HG03460 (cell line): ENCODE results near the gene CLIC2.
"Not testable (repeated sequence)": the region's sequence is repeated elsewhere in the genome, so short reads cannot be mapped to it uniquely, and the experiment has no call there.

Source experiments
- ATAC-seq: cut with Tn5 transposase; IDR thresholded peaks from one replicate; pipeline ENCODE4 v1.9.1; 2021; ENCODE audit not compliant: unreplicated experiment

The CLIC2 gene

DNA sequence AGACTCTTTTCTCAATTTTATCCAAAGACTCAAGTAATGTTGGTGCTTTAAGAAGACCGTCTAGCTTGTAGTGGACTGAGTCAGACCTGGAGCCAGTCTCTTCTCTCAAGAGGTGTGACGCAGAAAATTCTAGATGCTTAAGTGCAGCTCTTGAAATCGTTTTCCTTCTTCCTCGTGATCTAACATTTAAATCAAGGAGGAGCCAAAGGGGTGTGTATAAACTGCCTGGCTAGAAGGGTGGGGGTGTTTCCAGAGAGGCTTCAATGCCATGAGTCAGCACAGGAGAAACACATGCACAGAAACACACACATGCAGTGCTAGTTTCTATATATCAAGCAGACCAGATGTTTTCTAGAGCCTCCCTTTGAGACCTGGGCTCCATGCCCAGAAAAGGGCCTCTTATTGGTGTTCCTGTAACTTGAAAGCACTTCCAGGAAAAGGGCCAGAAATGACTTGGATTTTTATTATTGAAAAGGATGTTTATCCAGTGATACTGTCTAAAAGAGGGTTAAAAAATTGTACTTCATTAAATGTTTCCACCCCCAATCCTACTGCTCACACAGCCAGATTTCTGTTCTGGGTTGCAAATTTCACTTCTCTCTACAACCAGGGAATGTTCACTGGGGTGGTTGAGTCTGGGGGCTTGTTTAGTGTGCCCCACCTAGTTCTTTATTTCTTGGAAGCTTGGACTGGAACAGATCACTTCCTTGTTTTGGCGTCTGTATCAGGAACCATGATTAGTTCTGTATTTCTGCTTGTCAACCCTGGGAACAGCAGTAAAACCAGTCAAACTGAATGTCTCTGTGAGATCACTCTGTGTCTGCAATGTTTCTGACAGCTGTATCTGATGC is at the start of gene CLIC2:
CLIC2 (minus strand) TSS at position 129 of the 851 bp plus-strand sequence. CDS start 187 bp downstream, outside the sequence.
- ATAC-seq = peak; percentile 73

DNA sequence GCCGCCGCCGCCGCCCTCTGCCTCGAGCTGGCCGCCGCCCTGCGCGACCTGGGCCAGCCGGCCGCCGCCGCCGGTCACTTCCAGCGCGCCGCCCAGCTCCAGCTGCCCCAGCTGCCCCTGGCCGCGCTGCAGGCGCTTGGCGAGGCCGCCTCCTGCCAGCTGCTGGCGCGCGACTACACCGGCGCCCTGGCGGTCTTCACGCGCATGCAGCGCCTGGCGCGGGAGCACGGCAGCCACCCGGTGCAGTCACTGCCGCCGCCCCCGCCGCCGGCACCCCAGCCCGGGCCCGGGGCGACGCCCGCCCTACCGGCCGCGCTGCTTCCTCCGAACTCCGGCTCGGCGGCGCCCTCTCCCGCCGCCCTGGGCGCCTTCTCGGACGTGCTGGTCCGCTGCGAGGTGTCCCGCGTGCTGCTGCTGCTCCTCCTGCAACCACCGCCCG is 48.1 kb upstream of the CLIC2 start:
- peak; percentile 47 for ATAC-seq

DNA sequence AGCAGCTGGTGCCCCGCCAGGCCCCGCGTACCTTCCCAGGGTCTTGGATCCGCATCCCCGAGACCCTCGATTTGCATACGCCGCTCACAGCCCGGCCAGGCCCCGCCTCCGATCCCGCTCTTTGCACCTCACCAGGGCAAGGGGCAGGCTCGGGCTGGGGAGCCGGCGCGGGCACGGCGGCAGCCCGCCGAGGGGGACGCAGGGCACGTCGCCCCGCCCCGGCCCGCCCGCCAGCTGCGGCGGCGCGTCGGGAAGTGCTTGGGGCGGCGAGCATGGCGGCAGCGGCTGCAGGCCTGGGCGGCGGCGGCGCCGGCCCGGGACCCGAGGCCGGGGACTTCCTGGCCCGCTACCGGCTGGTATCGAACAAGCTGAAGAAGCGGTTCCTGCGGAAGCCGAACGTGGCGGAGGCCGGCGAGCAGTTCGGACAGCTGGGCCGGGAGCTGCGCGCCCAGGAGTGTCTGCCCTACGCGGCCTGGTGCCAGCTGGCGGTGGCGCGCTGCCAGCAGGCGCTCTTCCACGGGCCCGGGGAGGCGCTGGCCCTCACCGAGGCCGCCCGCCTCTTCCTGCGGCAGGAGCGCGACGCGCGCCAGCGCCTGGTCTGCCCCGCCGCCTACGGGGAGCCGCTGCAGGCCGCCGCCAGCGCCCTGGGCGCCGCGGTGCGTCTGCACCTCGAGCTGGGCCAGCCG is 47.6 kb upstream of the CLIC2 start, which contains the start of gene F8A2:
F8A2 (plus strand) TSS at position 253 of the 686 bp plus-strand sequence; CDS start at position 273, 20 bp downstream.
- ATAC-seq = peak; percentile 83

DNA sequence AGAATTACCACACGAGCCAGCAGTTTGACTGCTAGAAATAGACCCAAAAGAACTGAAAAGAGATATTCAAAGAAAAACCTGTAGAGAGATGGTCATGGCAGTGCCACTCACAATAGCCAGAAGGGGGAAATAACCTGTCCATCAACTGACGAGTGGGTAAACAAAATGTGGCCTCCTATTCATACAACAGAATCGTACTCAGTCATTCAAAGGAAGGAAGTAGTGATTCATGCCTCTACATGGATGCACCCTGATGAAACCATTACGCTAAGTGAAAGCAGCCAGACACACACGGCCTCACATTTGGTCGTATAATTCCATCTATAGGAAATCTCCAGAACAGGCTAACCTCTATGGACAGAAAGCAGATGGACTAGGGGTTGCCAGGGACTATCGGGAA is 45.4 kb upstream of the CLIC2 start:
- ATAC-seq = not testable (repeated sequence)

DNA sequence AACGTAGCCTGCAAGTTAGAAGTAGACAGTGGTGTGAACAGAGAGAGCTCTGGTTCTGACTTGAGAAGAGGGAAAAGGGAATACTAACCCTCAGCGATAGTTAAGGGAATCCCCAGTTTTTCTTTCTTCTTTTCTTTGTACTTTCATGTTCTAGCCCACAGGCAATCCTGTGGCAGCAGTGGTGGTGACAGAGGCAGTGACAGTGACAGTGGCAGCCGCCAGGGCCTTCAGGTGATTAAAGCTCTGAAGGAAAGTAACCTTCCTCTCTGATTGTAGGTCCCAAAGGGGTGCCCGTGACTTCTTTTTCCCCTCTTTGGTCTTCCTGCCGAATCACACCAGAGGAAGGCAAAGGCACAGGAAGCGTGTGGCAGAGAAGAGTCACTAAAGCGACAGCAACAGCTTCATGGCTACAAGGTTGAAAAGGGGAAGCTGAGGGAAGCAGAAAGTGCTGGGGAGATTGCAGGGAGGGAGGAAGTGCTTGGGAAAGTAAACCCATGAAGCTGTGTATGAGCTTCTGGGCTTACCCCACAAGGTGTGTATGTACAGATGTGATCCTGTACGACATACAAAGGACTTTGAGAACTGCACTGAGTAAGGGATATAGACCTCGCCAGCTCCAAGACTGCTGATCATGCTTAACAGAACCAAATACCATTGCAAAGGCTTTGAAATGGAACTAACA is 39.5 kb upstream of the CLIC2 start:
- not testable (repeated sequence) for ATAC-seq

DNA sequence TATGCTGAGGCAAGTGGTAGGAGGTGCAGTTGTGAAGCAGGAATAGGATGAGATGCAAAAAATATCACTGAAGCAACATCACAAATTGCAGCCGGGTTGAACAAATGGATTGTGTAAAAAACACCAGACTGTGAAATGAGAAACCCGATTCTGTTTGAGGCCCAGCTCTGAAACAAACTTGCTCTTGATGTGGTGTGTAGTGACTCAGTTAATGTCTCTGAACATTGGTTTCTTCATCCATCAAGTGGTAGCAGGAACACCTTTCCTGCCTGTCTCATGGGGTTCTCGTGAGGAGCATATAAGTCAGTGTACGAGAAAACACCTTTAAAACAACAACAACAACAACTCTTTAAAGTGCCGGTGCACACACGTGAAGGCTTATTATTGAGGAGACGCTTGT is 29.3 kb upstream of the CLIC2 start:
- not testable (repeated sequence) for ATAC-seq

DNA sequence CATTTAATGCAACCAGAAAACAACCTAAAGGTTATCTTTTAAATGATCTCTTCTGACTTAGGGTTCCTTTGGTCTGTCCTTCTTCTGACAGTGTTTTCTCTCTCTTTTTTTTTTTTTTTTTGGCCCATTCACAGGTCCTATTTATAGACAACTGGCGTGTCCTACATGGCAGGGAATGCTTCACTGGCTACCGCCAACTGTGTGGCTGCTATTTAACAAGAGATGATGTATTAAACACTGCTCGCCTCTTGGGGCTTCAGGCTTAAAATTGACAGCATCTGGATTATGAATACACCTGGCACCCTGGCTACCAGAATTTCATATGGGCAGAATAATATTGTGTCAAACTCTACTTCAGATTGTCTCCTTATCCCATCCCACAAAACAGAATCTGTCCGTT is 15.0 kb upstream of the CLIC2 start:
- ATAC-seq = not testable (repeated sequence)

DNA sequence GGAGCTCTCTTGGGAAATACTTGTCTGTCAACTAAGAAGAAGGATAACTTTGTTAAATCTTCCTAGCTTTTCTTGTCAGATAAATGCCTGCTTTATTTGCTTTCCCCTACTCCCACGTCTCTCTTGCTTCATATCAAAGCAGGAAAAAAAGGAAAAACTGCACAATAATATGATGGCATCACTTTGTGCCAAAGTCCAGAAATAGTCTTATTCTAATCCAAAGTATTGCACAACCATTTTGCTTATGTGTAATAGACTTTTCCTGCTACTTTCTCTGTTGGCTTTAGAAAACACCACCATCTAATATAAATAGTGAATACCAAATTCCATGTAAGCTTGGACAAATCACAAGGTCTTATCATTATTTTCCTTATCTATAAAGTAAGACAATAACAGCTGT is 11.3 kb upstream of the CLIC2 start:
- ATAC-seq = not testable (repeated sequence)

DNA sequence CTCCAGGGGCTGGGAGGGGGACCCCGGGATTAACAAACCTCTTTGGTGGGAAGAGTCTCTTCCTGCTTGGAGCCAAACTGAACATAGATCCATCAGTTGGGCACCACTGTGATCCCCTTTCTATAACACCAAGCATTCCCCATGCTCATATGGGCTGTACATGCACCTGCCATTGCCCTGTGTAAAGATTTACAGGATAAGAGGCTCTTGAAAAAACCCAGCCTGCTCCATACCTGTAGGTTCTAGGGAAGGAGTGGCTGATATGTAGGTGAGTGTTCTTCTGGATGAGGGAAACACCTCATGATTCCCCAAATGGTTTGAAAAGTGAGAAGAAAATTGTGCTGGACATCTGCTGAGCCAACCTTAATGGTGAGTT is 911 bp upstream of the CLIC2 start:
- ATAC-seq = not testable (repeated sequence)

DNA sequence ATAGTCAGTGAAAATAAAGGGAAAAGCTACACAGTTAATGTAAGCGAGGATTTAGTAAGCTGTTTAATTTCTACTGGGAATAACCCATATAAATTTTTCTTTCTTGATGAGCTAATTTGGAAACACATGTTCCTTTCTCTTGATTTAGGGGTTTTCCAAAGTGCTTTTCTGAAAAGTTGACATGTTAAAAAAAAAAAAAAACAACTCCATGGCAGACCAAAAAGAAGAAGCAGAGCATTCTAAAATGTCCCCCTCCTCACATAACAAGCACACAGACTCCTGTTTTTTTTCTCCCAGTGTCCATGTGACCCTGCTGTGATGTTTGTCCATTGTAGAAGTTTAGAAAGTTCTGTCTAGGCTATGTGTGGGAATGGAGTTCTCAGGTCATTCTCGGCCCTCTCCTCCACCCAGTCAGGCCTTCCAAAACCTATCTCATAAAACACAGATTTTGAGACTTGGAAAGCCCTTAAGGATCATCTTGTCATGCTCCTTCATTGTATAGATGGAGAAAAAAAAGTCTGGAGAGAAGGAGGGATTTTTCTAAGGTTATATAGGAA is 792 bp downstream of the CLIC2 start:
- no peak for ATAC-seq

DNA sequence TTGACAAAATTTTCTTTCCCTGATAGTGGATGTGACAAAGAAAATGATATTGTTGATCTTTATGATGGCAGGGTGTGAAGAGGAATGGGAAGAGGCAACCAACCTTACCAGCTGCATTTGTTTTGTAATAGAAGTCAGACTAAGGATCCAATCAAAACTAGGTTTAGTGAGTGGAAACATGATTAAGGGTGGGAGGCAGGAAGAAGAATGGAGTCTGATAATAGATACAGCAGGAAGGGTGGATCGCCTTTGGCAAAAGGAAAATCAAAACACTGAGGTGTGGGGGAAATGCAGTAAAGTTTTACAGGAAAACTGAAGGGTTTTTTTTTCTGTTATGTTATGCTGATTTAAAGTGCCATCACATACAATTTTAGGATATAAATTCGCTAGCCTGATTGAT is 3.4 kb downstream of the CLIC2 start:
- ATAC-seq = no peak

DNA sequence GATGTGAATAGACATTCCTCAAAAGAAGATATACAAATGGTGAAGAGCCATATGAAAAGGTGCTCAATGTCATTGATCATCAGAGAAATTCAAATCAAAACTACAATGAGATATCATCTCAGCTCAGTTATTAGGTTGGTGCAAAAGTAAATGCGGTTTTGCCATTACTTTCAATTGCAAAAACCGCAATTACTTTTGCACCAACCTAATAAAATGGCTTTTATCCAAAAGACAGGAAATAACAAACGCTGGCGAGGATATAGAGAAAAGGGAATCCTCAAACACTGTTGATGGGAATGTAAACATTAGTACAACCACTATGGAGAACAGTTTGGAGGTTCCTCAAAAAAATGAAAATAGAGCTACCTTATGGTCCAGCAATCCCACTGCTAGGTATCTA is 5.1 kb downstream of the CLIC2 start:
- ATAC-seq = no peak

DNA sequence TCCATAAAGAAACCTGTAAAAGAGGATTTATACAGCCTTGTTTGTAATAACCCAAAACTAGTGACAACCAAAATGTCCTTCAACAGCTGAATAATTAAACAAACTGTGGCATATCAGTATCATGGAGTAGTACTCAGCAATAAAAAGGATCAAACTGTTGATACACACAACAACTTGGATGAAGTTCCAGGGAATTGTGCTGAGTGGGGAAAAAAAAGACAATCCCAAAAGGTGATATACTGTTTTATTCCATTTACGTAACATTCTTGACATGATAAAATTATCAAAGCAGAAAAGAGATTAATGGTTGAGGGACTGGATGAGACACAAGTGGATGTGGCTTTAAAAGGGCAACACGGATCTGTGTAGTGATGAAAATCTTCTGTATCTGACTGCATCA is 7.8 kb downstream of the CLIC2 start:
- ATAC-seq = no peak

DNA sequence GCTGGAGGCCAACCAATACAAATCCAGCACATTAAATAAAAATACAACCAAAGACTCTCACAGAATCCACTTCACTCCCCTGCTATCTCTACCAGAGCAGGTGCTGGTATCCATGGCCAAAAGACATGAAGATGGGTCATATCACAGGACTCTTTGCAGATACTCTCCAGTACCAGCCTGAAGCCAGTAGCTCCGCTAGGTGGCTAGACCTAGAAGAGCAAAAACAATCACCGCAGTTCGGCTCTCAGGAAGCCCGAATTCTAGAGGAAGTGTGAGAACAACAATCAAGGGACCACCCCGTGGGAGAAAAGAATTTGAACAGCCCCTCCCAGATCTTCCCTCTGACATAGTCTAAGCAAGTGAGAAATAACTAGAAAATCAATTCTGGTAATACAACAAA is 20.2 kb downstream of the CLIC2 start:
- ATAC-seq = no peak

DNA sequence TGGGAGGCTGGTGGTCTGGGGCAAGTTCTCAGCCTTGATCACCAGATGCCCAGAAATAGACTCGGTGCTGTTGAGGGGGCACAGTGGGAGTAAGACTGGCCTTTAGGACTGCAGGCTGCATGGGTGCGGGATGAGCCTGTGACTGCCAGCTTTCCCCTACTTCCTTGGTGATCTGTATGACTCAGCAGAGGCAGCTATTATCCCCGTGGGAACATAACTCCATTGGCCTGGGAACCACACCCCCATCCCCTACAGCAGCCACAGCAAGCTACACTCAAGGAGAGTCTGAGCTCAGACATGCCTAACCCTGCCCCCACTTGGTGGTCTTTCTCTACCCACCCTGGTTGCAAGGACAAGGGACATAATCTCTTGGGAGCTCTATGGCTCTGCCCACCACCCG is 20.6 kb downstream of the CLIC2 start:
- no peak for ATAC-seq

DNA sequence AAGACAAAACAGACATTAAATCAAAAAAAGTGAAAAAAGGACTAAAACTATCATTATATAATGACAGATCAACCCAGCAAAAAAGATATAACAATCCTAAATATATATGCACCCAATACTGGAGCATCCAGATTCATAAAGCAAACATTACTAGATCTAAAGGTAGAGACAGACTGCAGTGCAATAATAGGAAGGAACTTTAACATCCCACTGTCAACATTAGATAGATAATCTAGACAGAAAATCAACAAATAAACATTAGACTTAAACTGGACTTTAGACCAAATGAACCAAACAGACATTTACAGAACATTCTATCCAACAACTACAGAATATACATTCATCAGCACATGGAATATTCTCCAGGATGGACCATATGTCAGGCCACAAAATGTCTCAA is 40.6 kb downstream of the CLIC2 start:
- no peak for ATAC-seq

DNA sequence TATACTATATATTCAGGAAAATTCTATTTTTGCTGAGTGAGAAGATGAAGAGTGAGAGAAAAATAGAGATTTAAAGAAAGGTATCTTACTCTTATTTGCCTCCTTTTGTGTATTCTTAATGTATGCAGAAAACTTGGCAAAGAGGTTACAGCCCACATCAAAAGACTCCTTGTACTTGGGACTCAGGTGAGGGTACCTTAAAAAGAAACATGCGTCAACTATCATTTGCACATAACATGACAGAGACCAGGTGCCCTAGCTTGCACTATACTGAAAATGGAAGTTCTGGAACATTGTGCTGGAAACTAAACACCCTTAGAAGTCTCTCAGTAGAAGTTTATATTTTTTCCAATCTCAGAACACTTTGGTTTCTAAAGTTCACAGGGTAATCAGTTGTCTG is 54.5 kb downstream of the CLIC2 start:
- no peak for ATAC-seq

DNA sequence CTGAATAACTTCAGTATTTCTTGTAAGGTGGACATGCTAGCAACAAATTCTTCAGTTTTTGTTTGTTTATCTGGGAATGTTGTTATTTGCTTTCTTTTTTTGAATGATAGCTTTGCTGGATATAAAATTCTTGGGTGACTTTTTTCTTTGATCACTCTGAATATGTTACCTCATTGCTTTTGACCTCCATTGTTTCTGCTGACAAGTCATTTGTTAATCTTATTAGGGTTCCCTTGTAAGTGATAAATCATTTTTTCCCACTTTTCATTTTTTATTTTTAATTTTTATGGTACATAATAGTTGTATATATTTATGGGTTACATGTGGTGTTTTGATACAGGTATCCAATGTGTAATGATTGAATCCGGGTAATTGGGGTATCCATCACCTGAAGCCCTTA is 63.4 kb downstream of the CLIC2 start:
- ATAC-seq = no peak

DNA sequence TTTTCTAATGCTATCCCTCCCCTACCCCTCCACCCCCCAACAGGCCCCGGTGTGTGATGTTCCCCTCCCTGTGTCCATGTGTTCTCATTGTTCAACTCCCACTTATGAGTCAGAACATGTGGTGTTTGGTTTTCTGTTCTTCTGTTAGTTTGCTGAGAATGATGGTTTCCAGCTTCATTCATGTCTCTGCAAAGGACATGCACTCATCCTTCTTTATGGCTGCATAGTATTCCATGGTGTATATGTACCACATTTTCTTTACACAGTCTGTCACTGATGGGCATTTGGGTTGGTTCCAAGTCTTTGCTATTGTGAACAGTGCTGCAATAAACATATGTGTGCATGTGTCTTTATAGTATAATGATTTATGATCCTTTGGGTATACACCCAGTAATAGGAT is 66.4 kb downstream of the CLIC2 start:
- ATAC-seq = not testable (repeated sequence)

DNA sequence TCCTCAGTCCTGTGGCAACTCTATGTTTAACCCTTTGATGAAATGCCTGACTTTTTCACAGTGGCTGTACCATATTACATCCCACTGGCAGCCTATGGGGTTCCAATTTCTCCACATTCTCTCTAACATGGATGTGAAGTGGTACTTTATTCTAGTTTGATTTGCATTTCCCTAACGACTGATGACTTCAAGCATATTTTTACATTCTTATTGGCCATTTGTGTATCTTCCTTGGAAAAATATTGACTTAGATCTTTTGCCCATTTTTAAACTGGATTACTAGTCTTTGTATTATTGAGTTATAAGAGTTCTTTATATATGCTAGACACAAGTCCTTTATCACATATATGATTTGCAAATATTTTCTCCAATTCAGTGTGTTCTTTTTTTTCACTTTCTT is 68.0 kb downstream of the CLIC2 start:
- no peak for ATAC-seq
